Lung (tissue), 12 donors: ENCODE measurements around the gene MBP. TPM values are rescaled to one million over a fixed set of nuclear protein-coding genes. Genes with fewer than 3 reads are reported as not detected.

Experiments
- ATAC-seq: fragments of 200-7000 bp; cut with Tn5 transposase; one replicate; pipeline ENCODE4 v1.9.1; 2020; ENCODE audit warnings: moderate number of reproducible peaks; ENCODE audit not compliant: insufficient read depth, low FRiP score
- DNase-seq, 3 donors: peaks; one replicate each; pipeline ENCODE4 v3.0.0-alpha.2; 2013 to 2017
- H3K27ac ChIP-seq, 2 donors: one replicate each; pipeline ENCODE4 v1.5.1; 2013; ENCODE audit warnings: mild to moderate bottlenecking in 2 of 2, moderate library complexity in 2 of 2, control low read depth in 1 of 2, inconsistent platforms in 1 of 2, low read depth in 1 of 2, low read length in 1 of 2
- H3K27me3 ChIP-seq, 3 donors: one replicate each; pipeline ENCODE4 v1.5.1; 2013; ENCODE audit warnings: low read length in 2 of 3; ENCODE audit not compliant: control insufficient read depth in 3 of 3, insufficient read depth in 3 of 3
- H3K36me3 ChIP-seq, 4 donors: one replicate each; pipeline ENCODE4 v1.5.1; 2013; ENCODE audit warnings: low read length in 4 of 4, mild to moderate bottlenecking in 1 of 4, moderate library complexity in 1 of 4; ENCODE audit not compliant: control insufficient read depth in 4 of 4, insufficient read depth in 4 of 4
- H3K4me1 ChIP-seq, 5 donors: one replicate each; pipeline ENCODE4 v1.5.1; 2013; ENCODE audit warnings: low read length in 5 of 5, mild to moderate bottlenecking in 2 of 5, moderate library complexity in 1 of 5; ENCODE audit not compliant: control insufficient read depth in 5 of 5, insufficient read depth in 5 of 5
- H3K4me3 ChIP-seq: one replicate; pipeline ENCODE4 v1.5.1; 2013; ENCODE audit warnings: mild to moderate bottlenecking, control low read depth, moderate library complexity
- H3K9ac ChIP-seq, 2 donors: one replicate each; pipeline ENCODE4 v1.5.1; 2013; ENCODE audit warnings: low read length in 2 of 2, control low read depth in 1 of 2; ENCODE audit not compliant: insufficient read depth in 1 of 2
- H3K9me3 ChIP-seq, 4 donors: one replicate each; pipeline ENCODE4 v1.5.1; 2013; ENCODE audit warnings: low read length in 3 of 4, mild to moderate bottlenecking in 1 of 4, moderate library complexity in 1 of 4; ENCODE audit not compliant: control insufficient read depth in 4 of 4, insufficient read depth in 3 of 4
- CTCF ChIP-seq: IDR thresholded peaks from 2 replicates; pipeline ENCODE4 v1.5.1; 2012; ENCODE audit warnings: mild to moderate bottlenecking; ENCODE audit errors: control extremely low read depth, extremely low read depth
- WGBS, 2 donors: extraction: QIAGEN DNeasy Blood & Tissue Kit; methylation state at CpG; one replicate each; pipeline ENCODE4 v1.1.7; 2013; 5-methylcytosine and 5-hydroxymethylcytosine counted together
- polyA plus RNA-seq, 2 donors: library from polyadenylated mRNA; stranded (reverse); fragments of 200-250 nt; gene quantifications; one replicate each; pipeline ENCODE4 v1.2.1, GENCODE V29; 2013
- total RNA-seq, 2 donors: library from RNA; depleted of rRNA in 1 of 2; stranded (reverse); fragments of >200 nt in 1 of 2; gene quantifications; one replicate each; pipeline ENCODE4 v1.2.1, GENCODE V29; 2014 to 2021
- donor health status: control.
- donor health status: control.
- donor health status: Bipolar disorder and iron deficiency.
- donor health status: healthy.
- donor health status: DM: yes; HTN: yes; CAD: no.

The MBP gene
- total and polyA plus RNA-seq, 4 donors = 15.6 to 64.1 (median 30.9) TPM

- H3K4me1 ChIP-seq = peaks cover 0 to 17% (median 0%) of the 10 kb centered on the region in 5 donors
- peaks cover 0 to 15% (median 14%) of the 10 kb centered on the region in 3 donors for H3K27me3 ChIP-seq
- H3K9ac ChIP-seq = no peak overlapping the region
- 74 to 95% methylated on average over 15 of the region's 15 CpGs for WGBS, 2 donors
- no peak overlapping the region for H3K4me3 ChIP-seq
- no peaks in the 10 kb centered on the region for H3K36me3 ChIP-seq
- no peak for TF ChIP-seq CTCF
- no peak overlapping the region for H3K27ac ChIP-seq
- H3K9me3 ChIP-seq = no peaks in the 10 kb centered on the region
- DNase-seq (no peak), ATAC-seq (no peak)
Observed at GRCh38 chr18:77136871-77137665, 4.5 kb upstream of the MBP start.

- no peak for TF ChIP-seq CTCF
Observed at GRCh38 chr18:77136076-77136718, 3.6 kb upstream of the MBP start.

GRCh38 chr18:77135339-77136075, 2.9 kb upstream of the MBP start:
- Histone ChIP-seq H3K9ac (no peak overlapping the region), H3K4me3 (no peak overlapping the region), H3K27me3 (peaks cover 0 to 25% (median 23%) of the 10 kb centered on the region in 3 donors), H3K9me3 (no peaks in the 10 kb centered on the region), H3K27ac (no peak overlapping the region), H3K36me3 (no peaks in the 10 kb centered on the region), H3K4me1 (peaks cover 0 to 12% (median 2%) of the 10 kb centered on the region in 5 donors)
- DNase-seq (no peak), ATAC-seq (no peak)
- WGBS, 2 donors = 85 to 92% methylated on average over 16 of the region's 16 CpGs
- no peak for TF ChIP-seq CTCF

More at GRCh38 chr18:77136076-77136718, 3.6 kb upstream of the MBP start:
- Histone ChIP-seq H3K27ac (no peak overlapping the region), H3K36me3 (no peaks in the 10 kb centered on the region), H3K4me1 (peaks cover 0 to 15% (median 0%) of the 10 kb centered on the region in 5 donors), H3K27me3 (peaks cover 0 to 18% (median 16%) of the 10 kb centered on the region in 3 donors), H3K9me3 (no peaks in the 10 kb centered on the region), H3K9ac (no peak overlapping the region), H3K4me3 (no peak overlapping the region)
- no peak for DNase-seq
- 88 to 92% methylated on average over 8 of the region's 8 CpGs for WGBS, 2 donors
- ATAC-seq = no peak
